ENCODE results near the gene TUBA4A. TPM values are rescaled to one million over a fixed set of nuclear protein-coding genes. Genes with fewer than 3 reads are reported as not detected.
"Not testable (repeated sequence)": the region's sequence is repeated elsewhere in the genome, so short reads cannot be mapped to it uniquely, and the experiment has no call there.

The TUBA4A gene
- total and polyA plus RNA-seq, 2 donors, result 4.8 to 41.9 TPM

- not testable (repeated sequence) for H3K36me3 ChIP-seq (ENCODE audit: insufficient read depth); DNase-seq (ENCODE audit: extremely low spot score); H3K4me1 ChIP-seq (ENCODE audit: insufficient read depth); H3K27ac ChIP-seq (ENCODE audit: low read depth); H3K4me3 ChIP-seq (ENCODE audit: low read depth, low read length)
- WGBS, result 61% methylated on average over 24 of the region's 26 CpGs
Measured at GRCh38 chr2:219200502-219201326, 53.0 kb downstream of the TUBA4A start.

Small RNA genes within 50 kb of the gene (small RNA-seq; reads per million reads assigned to genes)
- not detected for gene MIR153-1

Other genes starting within 250 kb of the TUBA4A start
- not detected for gene CFAP65, start 212.4 kb downstream of the TUBA4A start, total RNA-seq
- not detected for gene CFAP65, start 212.4 kb downstream of the TUBA4A start, polyA plus RNA-seq
- not detected for gene IHH, start 193.0 kb downstream of the TUBA4A start, total RNA-seq
- gene IHH, start 193.0 kb downstream of the TUBA4A start, polyA plus RNA-seq, result 0.13 TPM
- 13.3 TPM for gene NHEJ1, start 93.1 kb downstream of the TUBA4A start, total RNA-seq
- 17.6 TPM for gene NHEJ1, start 93.1 kb downstream of the TUBA4A start, polyA plus RNA-seq
- 2.2 TPM for gene SLC23A3, start 83.9 kb downstream of the TUBA4A start, total RNA-seq
- gene SLC23A3, start 83.9 kb downstream of the TUBA4A start, polyA plus RNA-seq, result 0.79 TPM
- gene CNPPD1, start 77.0 kb downstream of the TUBA4A start, total RNA-seq, result 23.0 TPM
- 77.7 TPM for gene CNPPD1, start 77.0 kb downstream of the TUBA4A start, polyA plus RNA-seq
- 34.7 TPM for gene RETREG2, start 75.6 kb downstream of the TUBA4A start, total RNA-seq
- gene RETREG2, start 75.6 kb downstream of the TUBA4A start, polyA plus RNA-seq, result 65.4 TPM
- 15.3 TPM for gene ZFAND2B, start 47.1 kb downstream of the TUBA4A start, total RNA-seq
- 38.2 TPM for gene ZFAND2B, start 47.1 kb downstream of the TUBA4A start, polyA plus RNA-seq
- 25.7 TPM for gene ABCB6, start 35.0 kb downstream of the TUBA4A start, total RNA-seq
- gene ABCB6, start 35.0 kb downstream of the TUBA4A start, polyA plus RNA-seq, result 54.8 TPM
- 20.7 TPM for gene ATG9A, start 24.3 kb downstream of the TUBA4A start, total RNA-seq
- gene ATG9A, start 24.3 kb downstream of the TUBA4A start, polyA plus RNA-seq, result 54.6 TPM
- gene ANKZF1, start 24.1 kb downstream of the TUBA4A start, total RNA-seq, result 30.6 TPM
- 22.3 TPM for gene ANKZF1, start 24.1 kb downstream of the TUBA4A start, polyA plus RNA-seq
- gene GLB1L, start 8.5 kb downstream of the TUBA4A start, total RNA-seq, result 12.0 TPM
- 6.5 TPM for gene GLB1L, start 8.5 kb downstream of the TUBA4A start, polyA plus RNA-seq
- gene STK16, start 8.4 kb downstream of the TUBA4A start, total RNA-seq, result 11.2 TPM
- 36.3 TPM for gene STK16, start 8.4 kb downstream of the TUBA4A start, polyA plus RNA-seq
- not detected for gene TUBA4B, start 675 bp downstream of the TUBA4A start, total RNA-seq
- not detected for gene TUBA4B, start 675 bp downstream of the TUBA4A start, polyA plus RNA-seq
- 38.7 TPM for gene DNAJB2, start 25.4 kb upstream of the TUBA4A start, total RNA-seq
- 76.9 TPM for gene DNAJB2, start 25.4 kb upstream of the TUBA4A start, polyA plus RNA-seq
- 1.0 TPM for gene PTPRN, start 55.5 kb upstream of the TUBA4A start, total RNA-seq
- gene PTPRN, start 55.5 kb upstream of the TUBA4A start, polyA plus RNA-seq, result 2.1 TPM
- not detected for gene RESP18, start 78.8 kb upstream of the TUBA4A start, total RNA-seq
- gene RESP18, start 78.8 kb upstream of the TUBA4A start, polyA plus RNA-seq, result not detected
- 36.9 TPM for gene DNPEP, start 134.0 kb upstream of the TUBA4A start, total RNA-seq
- gene DNPEP, start 134.0 kb upstream of the TUBA4A start, polyA plus RNA-seq, result 96.8 TPM
- 1,909 TPM for gene DES, start 164.5 kb upstream of the TUBA4A start, total RNA-seq
- gene DES, start 164.5 kb upstream of the TUBA4A start, polyA plus RNA-seq, result 8,236 TPM
- gene SPEG, start 180.9 kb upstream of the TUBA4A start, total RNA-seq, result 31.2 TPM
- gene SPEG, start 180.9 kb upstream of the TUBA4A start, polyA plus RNA-seq, result 226 TPM
- gene GMPPA, start 245.0 kb upstream of the TUBA4A start, total RNA-seq, result 34.3 TPM
- 32.1 TPM for gene GMPPA, start 245.0 kb upstream of the TUBA4A start, polyA plus RNA-seq

Measured in urinary bladder (tissue), 4 donors.